ENCODE measurements around the gene LRBA.

The LRBA gene

GRCh38 chr4:150874338-150875226 is 140.5 kb downstream of the LRBA start:
- no peak for DNase-seq (ENCODE audit: low read depth)

- peak; percentile 4 for DNase-seq (ENCODE audit: low read depth)
Observed at GRCh38 chr4:150867148-150867547, 147.9 kb downstream of the LRBA start.

GRCh38 chr4:150863456-150863855 is 151.6 kb downstream of the LRBA start:
- DNase-seq (ENCODE audit: low read depth) = no peak

- DNase-seq (ENCODE audit: low read depth) = no peak
Observed at GRCh38 chr4:150862829-150863228, 152.3 kb downstream of the LRBA start.

GRCh38 chr4:150859453-150859852 is 155.6 kb downstream of the LRBA start:
- no peak for DNase-seq (ENCODE audit: low read depth)

- no peak for DNase-seq (ENCODE audit: low read depth)
Observed at GRCh38 chr4:150855981-150856510, 159.0 kb downstream of the LRBA start.

- DNase-seq (ENCODE audit: low read depth) = no peak
Observed at GRCh38 chr4:150854600-150854999, 160.5 kb downstream of the LRBA start.

- no peak for DNase-seq (ENCODE audit: low read depth)
Observed at GRCh38 chr4:150853882-150854281, 161.2 kb downstream of the LRBA start.

GRCh38 chr4:150852216-150852615 is 162.9 kb downstream of the LRBA start:
- no peak for DNase-seq (ENCODE audit: low read depth)

- DNase-seq (ENCODE audit: low read depth) = no peak
Observed at GRCh38 chr4:150849016-150849415, 166.1 kb downstream of the LRBA start.

- DNase-seq (ENCODE audit: low read depth) = peak; percentile 7
Observed at GRCh38 chr4:150828159-150828558, 186.9 kb downstream of the LRBA start.

- no peak for DNase-seq (ENCODE audit: low read depth)
Observed at GRCh38 chr4:150827226-150827625, 187.9 kb downstream of the LRBA start.

- DNase-seq (ENCODE audit: low read depth) = no peak
Observed at GRCh38 chr4:150826306-150826705, 188.8 kb downstream of the LRBA start.

GRCh38 chr4:150822407-150822806 is 192.7 kb downstream of the LRBA start:
- no peak for DNase-seq (ENCODE audit: low read depth)

GRCh38 chr4:150821641-150822040 is 193.4 kb downstream of the LRBA start:
- no peak for DNase-seq (ENCODE audit: low read depth)

- DNase-seq (ENCODE audit: low read depth) = no peak
Observed at GRCh38 chr4:150820409-150820808, 194.7 kb downstream of the LRBA start.

GRCh38 chr4:150818661-150819060 is 196.4 kb downstream of the LRBA start:
- no peak for DNase-seq (ENCODE audit: low read depth)

- no peak for DNase-seq (ENCODE audit: low read depth)
Observed at GRCh38 chr4:150817804-150818528, 197.1 kb downstream of the LRBA start.

- DNase-seq (ENCODE audit: low read depth) = no peak
Observed at GRCh38 chr4:150817017-150817416, 198.1 kb downstream of the LRBA start.

GRCh38 chr4:150816491-150816890 is 198.6 kb downstream of the LRBA start:
- DNase-seq (ENCODE audit: low read depth) = no peak

- DNase-seq (ENCODE audit: low read depth) = no peak
Observed at GRCh38 chr4:150814873-150815272, 200.2 kb downstream of the LRBA start.

- DNase-seq (ENCODE audit: low read depth) = no peak
Observed at GRCh38 chr4:150805183-150806025, 209.7 kb downstream of the LRBA start.
